ENCODE data around the gene JPT1. TPM values are rescaled to one million over a fixed set of nuclear protein-coding genes. Genes with fewer than 3 reads are reported as not detected.

JPT1 gene
- total and polyA plus RNA-seq, 2 donors (not counting 3 experiments of a cell fraction or from before 2014, with no cell fraction given): 212 to 352 TPM

- TF ChIP-seq GATA2 (IDR thresholded peaks at IDR 0.05; ENCODE audit: insufficient read depth, insufficient read length, low read depth, low read length) (no peak), POLR2A (IDR thresholded peaks at IDR 0.05; ENCODE audit: low read depth, low read length) (no peak), FOS (IDR thresholded peaks at IDR 0.05; ENCODE audit: borderline replicate concordance, insufficient read depth, low read length) (no peak), POLR2AphosphoS5 (IDR thresholded peaks at IDR 0.05; ENCODE audit: insufficient read depth, low read depth, low read length) (no peak), EZH2 (IDR thresholded peaks at IDR 0.05; ENCODE audit: borderline replicate concordance, low read depth, low read length, severe bottlenecking) (no peak), JUN (IDR thresholded peaks at IDR 0.05; ENCODE audit: borderline replicate concordance, insufficient read depth, insufficient read length, low read depth) (no peak), MYC (IDR thresholded peaks at IDR 0.05; ENCODE audit: low read depth, low read length) (no peak)
- TF ChIP-seq, protein P1, sequence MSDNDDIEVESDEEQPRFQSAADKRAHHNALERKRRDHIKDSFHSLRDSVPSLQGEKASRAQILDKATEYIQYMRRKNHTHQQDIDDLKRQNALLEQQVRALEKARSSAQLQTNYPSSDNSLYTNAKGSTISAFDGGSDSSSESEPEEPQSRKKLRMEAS (IDR thresholded peaks at IDR 0.05; ENCODE audit: insufficient read depth, insufficient read length): no peak
- TF ChIP-seq, protein P2, sequence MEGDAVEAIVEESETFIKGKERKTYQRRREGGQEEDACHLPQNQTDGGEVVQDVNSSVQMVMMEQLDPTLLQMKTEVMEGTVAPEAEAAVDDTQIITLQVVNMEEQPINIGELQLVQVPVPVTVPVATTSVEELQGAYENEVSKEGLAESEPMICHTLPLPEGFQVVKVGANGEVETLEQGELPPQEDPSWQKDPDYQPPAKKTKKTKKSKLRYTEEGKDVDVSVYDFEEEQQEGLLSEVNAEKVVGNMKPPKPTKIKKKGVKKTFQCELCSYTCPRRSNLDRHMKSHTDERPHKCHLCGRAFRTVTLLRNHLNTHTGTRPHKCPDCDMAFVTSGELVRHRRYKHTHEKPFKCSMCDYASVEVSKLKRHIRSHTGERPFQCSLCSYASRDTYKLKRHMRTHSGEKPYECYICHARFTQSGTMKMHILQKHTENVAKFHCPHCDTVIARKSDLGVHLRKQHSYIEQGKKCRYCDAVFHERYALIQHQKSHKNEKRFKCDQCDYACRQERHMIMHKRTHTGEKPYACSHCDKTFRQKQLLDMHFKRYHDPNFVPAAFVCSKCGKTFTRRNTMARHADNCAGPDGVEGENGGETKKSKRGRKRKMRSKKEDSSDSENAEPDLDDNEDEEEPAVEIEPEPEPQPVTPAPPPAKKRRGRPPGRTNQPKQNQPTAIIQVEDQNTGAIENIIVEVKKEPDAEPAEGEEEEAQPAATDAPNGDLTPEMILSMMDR (IDR thresholded peaks at IDR 0.05; ENCODE audit: extremely low read depth in 1 of 2, insufficient read depth in 1 of 2, low read depth in 1 of 2, low read length in 2 of 2): no peak
- no peak for DNase-seq (ENCODE audit: low read depth, low spot score)
- no peak for FAIRE-seq
Observed at GRCh38 chr17:75098861-75099260, 55.5 kb downstream of the JPT1 start.

More at GRCh38 chr17:75098861-75099260, 55.5 kb downstream of the JPT1 start:
- dilution Hi-C loops (cut with MboI; ENCODE audit: extremely low pct_ligation_motif_present, low sequenced_read_pairs): no loop called here
- Histone ChIP-seq H3K36me3 (ENCODE audit: control insufficient read depth in 2 of 2, extremely low read depth in 1 of 2, insufficient read depth in 2 of 2, low read length in 2 of 2) (peaks cover 0 to 16% of the 10 kb centered on the region in 2 experiments), H3K9me1 (replicated peaks; ENCODE audit: control insufficient read depth, extremely low read depth, insufficient read depth, low read length) (no peaks in the 10 kb centered on the region), H3K9me3 (replicated peaks; ENCODE audit: control insufficient read depth, insufficient read depth, low read length) (no peaks in the 10 kb centered on the region), H3K27me3 (ENCODE audit: control insufficient read depth in 2 of 2, insufficient read depth in 2 of 2, low read length in 2 of 2) (no peaks in the 10 kb centered on the region), H3K4me2 (ENCODE audit: insufficient read depth, low read length) (no peak overlapping the region), H3K27ac (ENCODE audit: insufficient read depth, low read depth, low read length) (no peak overlapping the region), H2AFZ (ENCODE audit: low read depth, low read length) (no peak overlapping the region), H4K20me1 (replicated peaks; ENCODE audit: control insufficient read depth, extremely low read depth, insufficient read depth, low read length) (no peaks in the 10 kb centered on the region), H3K9ac (replicated peaks; ENCODE audit: extremely low read depth, insufficient read depth, low read length) (no peak overlapping the region), H3K79me2 (ENCODE audit: control insufficient read depth, insufficient read depth, low read length) (no peaks in the 10 kb centered on the region), H3K4me3 (replicated peaks in 1 of 3; ENCODE audit: insufficient read depth in 1 of 3, low read depth in 1 of 3, low read length in 3 of 3) (no peak overlapping the region), H3K4me1 (ENCODE audit: control insufficient read depth, extremely low read depth, insufficient read depth, low read length) (peaks cover 5% of the 10 kb centered on the region)
- intact Hi-C loops (cut with micrococcal nuclease): no loop called here
- ChIA-PET POLR2A (no interaction called here), CTCF (interaction anchor here (1.3 kb wide), 1 partner anchor 39 kb away, joined by 3 read pairs; no protein-coding TSS in a partner anchor)
- BruUV-seq (replicated peaks): no TSS peak
